Right atrium auricular region (tissue), 2 donors: ENCODE data around the gene NCF4. TPM values are rescaled to one million over a fixed set of nuclear protein-coding genes. Genes with fewer than 3 reads are reported as not detected.

Experiments
- DNase-seq: peaks from one replicate; pipeline ENCODE4 v3.0.0-alpha.2; 2019; ENCODE audit warnings: low spot score
- H3K27ac ChIP-seq, 2 donors: fragments of 200-600 bp; sonication (generic); 1 replicate in 1 of 2; 2 replicates in 1 of 2; pipeline ENCODE4 v1.5.1; 2016 to 2019
- H3K27me3 ChIP-seq, 2 donors: fragments of 200-600 bp; sonication (generic); one replicate each; pipeline versions ENCODE4 v1.5.1 to v1.6.0; 2017 to 2019
- H3K36me3 ChIP-seq: fragments of 200-600 bp; sonication (generic); one replicate; pipeline ENCODE4 v1.5.1; 2016
- H3K4me1 ChIP-seq, 2 donors: fragments of 200-600 bp; sonication (generic); one replicate each; pipeline versions ENCODE4 v1.5.1 to v1.6.0; 2017 to 2019
- H3K4me3 ChIP-seq, 2 donors: fragments of 200-600 bp; sonication (generic); 1 replicate in 1 of 2; 2 replicates in 1 of 2; pipeline ENCODE4 v1.5.1; 2017 to 2019; ENCODE audit warnings: mild to moderate bottlenecking in 1 of 2, moderate library complexity in 1 of 2
- H3K9me3 ChIP-seq, 2 donors: fragments of 200-600 bp; sonication (generic); one replicate each; pipeline ENCODE4 v1.5.1; 2019
- total RNA-seq, 2 donors: library from RNA; depleted of rRNA; stranded (reverse); fragments of >200 nt; gene quantifications; one replicate each; pipeline ENCODE4 v1.1.0, GENCODE V29; 2016
- TF ChIP-seq, protein P1 (sequence below), 2 donors: fragments of 200-600 bp; sonication (generic); IDR thresholded peaks; one replicate each; pipeline ENCODE4 v1.5.1; 2019; ENCODE audit warnings: antibody characterized with exemption in 2 of 2

The NCF4 gene
- total RNA-seq, 2 donors from 2014 or later = 3.9 to 7.0 TPM

DNA sequence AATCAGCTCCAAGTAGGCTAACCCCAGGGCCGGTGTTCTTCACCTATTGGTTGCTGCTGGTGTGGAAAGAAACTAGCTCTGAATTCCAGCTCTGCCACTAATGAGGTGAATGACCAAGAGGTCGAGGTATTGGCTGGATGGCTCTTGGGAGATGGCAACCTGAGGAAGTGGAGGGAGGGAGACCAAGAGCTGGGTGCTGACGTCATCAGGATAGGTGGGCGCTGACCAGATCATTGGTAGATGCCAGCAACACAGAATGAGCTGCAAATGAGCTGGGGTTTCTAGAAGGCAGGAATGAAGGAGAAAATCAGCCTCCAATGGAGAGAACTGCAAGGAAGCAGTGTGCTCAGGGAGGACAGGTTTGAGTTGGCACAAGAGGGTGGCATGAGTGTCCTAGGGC, 37.9 kb downstream of the NCF4 start:
- Histone ChIP-seq H3K4me1 (no peaks in the 10 kb centered on the region), H3K27ac (no peak overlapping the region), H3K9me3 (peaks cover 0 to 19% of the 10 kb centered on the region in 2 donors), H3K36me3 (no peaks in the 10 kb centered on the region), H3K4me3 (no peak overlapping the region), H3K27me3 (no peaks in the 10 kb centered on the region)
- TF ChIP-seq, protein P1, sequence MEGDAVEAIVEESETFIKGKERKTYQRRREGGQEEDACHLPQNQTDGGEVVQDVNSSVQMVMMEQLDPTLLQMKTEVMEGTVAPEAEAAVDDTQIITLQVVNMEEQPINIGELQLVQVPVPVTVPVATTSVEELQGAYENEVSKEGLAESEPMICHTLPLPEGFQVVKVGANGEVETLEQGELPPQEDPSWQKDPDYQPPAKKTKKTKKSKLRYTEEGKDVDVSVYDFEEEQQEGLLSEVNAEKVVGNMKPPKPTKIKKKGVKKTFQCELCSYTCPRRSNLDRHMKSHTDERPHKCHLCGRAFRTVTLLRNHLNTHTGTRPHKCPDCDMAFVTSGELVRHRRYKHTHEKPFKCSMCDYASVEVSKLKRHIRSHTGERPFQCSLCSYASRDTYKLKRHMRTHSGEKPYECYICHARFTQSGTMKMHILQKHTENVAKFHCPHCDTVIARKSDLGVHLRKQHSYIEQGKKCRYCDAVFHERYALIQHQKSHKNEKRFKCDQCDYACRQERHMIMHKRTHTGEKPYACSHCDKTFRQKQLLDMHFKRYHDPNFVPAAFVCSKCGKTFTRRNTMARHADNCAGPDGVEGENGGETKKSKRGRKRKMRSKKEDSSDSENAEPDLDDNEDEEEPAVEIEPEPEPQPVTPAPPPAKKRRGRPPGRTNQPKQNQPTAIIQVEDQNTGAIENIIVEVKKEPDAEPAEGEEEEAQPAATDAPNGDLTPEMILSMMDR (IDR thresholded peaks at IDR 0.05) = no peak
- DNase-seq = no peak

DNA sequence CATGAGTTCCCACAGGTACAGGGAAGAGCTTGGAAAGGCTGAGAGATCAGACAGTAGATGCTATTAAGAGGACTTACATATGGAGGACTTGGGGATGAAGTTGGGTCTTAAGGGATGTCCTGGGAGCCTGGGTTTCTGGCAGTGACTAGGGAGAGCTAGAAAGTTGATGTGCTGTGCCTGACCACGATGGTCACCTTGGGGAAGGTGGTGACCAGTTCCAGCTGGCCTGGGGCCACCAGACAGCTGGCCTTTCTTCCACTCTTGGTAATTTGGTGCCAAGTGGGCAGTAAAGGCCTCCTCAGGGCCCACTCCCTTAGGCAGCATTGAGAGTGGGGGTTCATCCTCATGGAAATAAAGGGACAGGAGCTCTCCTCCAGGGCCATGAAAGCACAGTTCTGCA, 38.7 kb downstream of the NCF4 start:
- no peak for DNase-seq
- Histone ChIP-seq H3K27ac (no peak overlapping the region), H3K9me3 (peaks cover 0 to 19% of the 10 kb centered on the region in 2 donors), H3K4me3 (no peak overlapping the region), H3K4me1 (no peaks in the 10 kb centered on the region), H3K36me3 (no peaks in the 10 kb centered on the region), H3K27me3 (no peaks in the 10 kb centered on the region)
- TF ChIP-seq, protein P1 (IDR thresholded peaks at IDR 0.05) = no peak

DNA sequence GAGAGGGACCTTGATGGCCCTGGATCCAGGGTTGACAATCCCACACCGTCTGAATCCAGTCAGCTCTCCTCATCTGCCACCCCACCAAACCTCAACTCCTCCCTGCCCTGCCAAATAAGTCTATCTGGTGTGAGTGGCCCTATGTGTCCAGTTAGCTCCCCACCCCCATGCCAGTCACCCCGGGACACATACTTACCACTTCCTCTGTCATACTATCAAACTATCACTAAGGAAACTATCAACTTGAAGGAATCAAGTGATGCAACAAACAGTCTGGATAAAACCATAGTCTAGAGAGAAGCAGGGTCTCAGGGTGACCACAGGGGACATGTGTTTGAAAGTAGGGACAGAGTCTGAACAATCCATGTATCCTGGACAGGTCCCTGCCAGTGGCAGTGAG, 39.4 kb downstream of the NCF4 start:
- H3K27ac ChIP-seq = no peak overlapping the region
- H3K9me3 ChIP-seq = peaks cover 0 to 19% of the 10 kb centered on the region in 2 donors
- H3K4me1 ChIP-seq = no peaks in the 10 kb centered on the region
- no peaks in the 10 kb centered on the region for H3K27me3 ChIP-seq
- H3K36me3 ChIP-seq = no peaks in the 10 kb centered on the region
- H3K4me3 ChIP-seq = no peak overlapping the region
- TF ChIP-seq, protein P1 (IDR thresholded peaks at IDR 0.05) = no peak
- DNase-seq = no peak

DNA sequence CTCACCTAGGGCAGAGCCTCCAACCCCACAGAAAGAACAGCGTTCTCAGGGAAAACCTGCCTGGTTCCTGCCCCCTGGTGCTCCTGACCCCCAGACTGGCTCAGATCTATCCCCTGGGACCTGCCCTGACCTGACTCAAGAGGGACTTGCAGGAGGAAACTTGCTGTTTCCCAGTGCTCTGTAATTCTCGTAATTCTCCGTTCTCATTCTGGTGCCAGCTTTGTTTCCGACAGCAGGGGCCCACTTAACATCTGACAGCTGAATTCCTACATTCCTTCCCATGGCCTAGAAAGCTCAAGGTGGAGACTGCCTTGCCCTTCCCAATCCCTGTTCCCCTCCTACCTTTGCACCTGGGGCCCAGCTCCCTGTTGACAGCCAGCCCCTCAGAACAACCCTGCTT, 40.1 kb downstream of the NCF4 start:
- TF ChIP-seq, protein P1 (IDR thresholded peaks at IDR 0.05) = no peak
- Histone ChIP-seq H3K4me3 (no peak overlapping the region), H3K36me3 (no peaks in the 10 kb centered on the region), H3K27ac (no peak overlapping the region), H3K9me3 (peaks cover 0 to 15% of the 10 kb centered on the region in 2 donors), H3K27me3 (no peaks in the 10 kb centered on the region), H3K4me1 (no peaks in the 10 kb centered on the region)
- DNase-seq = no peak

DNA sequence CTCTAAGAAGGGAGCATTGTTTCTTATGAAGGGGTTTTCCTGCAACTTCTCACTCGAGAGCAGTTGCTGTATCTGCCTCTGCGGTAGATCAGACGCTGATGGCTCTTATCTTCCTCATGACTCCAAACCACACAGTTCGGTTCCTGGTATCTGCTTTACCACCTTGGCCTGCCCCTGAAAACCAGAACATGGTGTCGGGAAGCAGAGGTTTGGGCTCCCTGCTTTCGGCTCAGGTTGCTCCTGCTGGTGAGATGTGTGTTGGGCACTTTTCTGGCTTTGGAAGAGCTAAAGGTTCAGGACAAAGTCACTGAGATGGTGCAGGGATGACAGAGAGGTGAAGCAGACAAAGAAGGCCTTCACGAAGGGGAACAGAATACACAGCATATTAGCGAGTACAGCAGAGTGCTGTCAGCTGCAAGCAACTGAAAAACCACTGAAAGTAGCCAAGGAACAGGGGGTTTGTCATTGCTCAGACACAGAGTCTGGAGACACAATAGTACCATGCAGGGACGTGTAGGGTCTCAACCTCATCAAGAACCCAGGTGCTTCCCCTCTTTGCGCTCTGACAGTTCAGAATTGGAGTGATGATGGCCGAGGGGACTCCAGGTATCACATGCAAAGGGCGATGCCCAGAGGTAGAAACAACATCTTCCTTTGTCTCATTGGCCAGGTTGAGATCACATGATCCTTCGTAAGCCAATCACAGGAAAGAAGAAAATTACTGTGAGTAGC, 40.8 kb downstream of the NCF4 start:
- no peaks in the 10 kb centered on the region for H3K36me3 ChIP-seq
- TF ChIP-seq, protein P1 (IDR thresholded peaks at IDR 0.05) = no peak
- H3K9me3 ChIP-seq = peaks cover 0 to 11% of the 10 kb centered on the region in 2 donors
- no peak overlapping the region for H3K4me3 ChIP-seq
- no peak overlapping the region for H3K27ac ChIP-seq
- H3K27me3 ChIP-seq = no peaks in the 10 kb centered on the region
- DNase-seq = no peak
- H3K4me1 ChIP-seq = no peaks in the 10 kb centered on the region
